ENCODE results near the gene SERPINA5.

- TF ChIP-seq CTCF (IDR thresholded peaks at IDR 0.05) (no peak), POLR2A (IDR thresholded peaks at IDR 0.05) (no peak)
These were observed 41.6 kb downstream of the SERPINA5 start for GRCh38 chr14:94622653-94623421.
